ENCODE measurements around the gene HCN1. TPM values are rescaled to one million over a fixed set of nuclear protein-coding genes. Genes with fewer than 3 reads are reported as not detected.

Gene HCN1
- total and polyA plus RNA-seq, 2 of the 8 experiments (the other 6 are each of a cell fraction or from before 2014, with no cell fraction given) = 1.1 to 6.7 TPM

DNA sequence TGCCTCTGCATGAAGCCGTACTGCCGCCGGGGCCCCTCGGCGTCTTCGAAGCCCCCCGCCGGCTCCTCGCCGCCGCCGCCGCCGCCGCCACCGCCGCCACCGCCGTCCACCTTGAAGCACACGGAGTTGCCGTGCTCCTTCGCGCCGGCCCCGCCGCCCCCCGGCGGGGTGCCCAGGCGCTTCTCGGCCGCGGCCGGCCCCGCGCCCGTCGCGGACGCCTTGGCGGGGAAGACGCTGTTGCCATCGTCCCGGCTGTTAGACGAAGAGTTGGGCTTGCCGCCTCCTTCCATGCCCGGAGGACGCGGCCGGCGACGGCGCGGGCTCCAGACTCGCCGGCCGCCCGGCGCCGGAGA, 400 bp downstream of the HCN1 start:
- no peak overlapping the region for H3K56ac ChIP-seq (replicated peaks; ENCODE audit: insufficient read length, low read depth, low read length)
- H3K4me2 ChIP-seq (ENCODE audit: insufficient read depth in 1 of 2, low read depth in 2 of 2, low read length in 2 of 2) = peak overlapping the region; percentile 86 to 94
- peaks cover 0 to 6% (median 4%) of the 10 kb centered on the region in 4 experiments; a peak in 5 of 7 replicates for H3K27me3 ChIP-seq (replicated peaks in 1 of 4; ENCODE audit: control insufficient read depth in 3 of 4, extremely low read depth in 1 of 4, insufficient read depth in 3 of 4, low read length in 3 of 4)
- no peak overlapping the region for H2AFZ ChIP-seq (ENCODE audit: low read length)
- no peak overlapping the region for H2BK5ac ChIP-seq (ENCODE audit: low read depth, low read length)
- H3K23me2 ChIP-seq (ENCODE audit: low read depth, low read length) = peaks cover 7% of the 10 kb centered on the region; the same call in 1 of the 2 replicates
- TF ChIP-seq PHF8 (conservative IDR thresholded peaks at IDR 0.05; ENCODE audit: low read depth, low read length) (peak; percentile 35; the same call in 1 of the 2 replicates), RBBP5 (IDR thresholded peaks at IDR 0.05; ENCODE audit: borderline replicate concordance, low read depth, low read length) (peak; percentile 70; the same call in 1 of the 2 replicates), KDM4A (IDR thresholded peaks at IDR 0.05; ENCODE audit: low read depth, low read length, severe bottlenecking) (peak; percentile 62), SIX5 (IDR thresholded peaks at IDR 0.05; ENCODE audit: low read depth, low read length) (no peak)
- no peak overlapping the region for H2AK5ac ChIP-seq (ENCODE audit: low read depth, low read length)
- no peak overlapping the region for H2BK120ac ChIP-seq (replicated peaks; ENCODE audit: low read depth, low read length)
- POLR2A ChIA-PET (ENCODE audit: partially characterized antibody) = no interaction called here
- 2% methylated on average over 20 of the region's 59 CpGs; no CpG with 5 or more reads in 1 of the 2 experiments for WGBS, 2 experiments (ENCODE audit: extremely low coverage in 1 of 2, insufficient coverage in 1 of 2, insufficient read length in 1 of 2, insufficient replicate concordance in 2 of 2, low coverage in 1 of 2, low lambda C conversion rate in 2 of 2, missing lambda C conversion rate in 1 of 2)
- no peak overlapping the region for H2BK12ac ChIP-seq (ENCODE audit: low read depth, low read length)
- no peaks in the 10 kb centered on the region for H3K79me1 ChIP-seq (ENCODE audit: low read depth, low read length)
- H2BK15ac ChIP-seq (ENCODE audit: low read length) = no peak overlapping the region
- H4K91ac ChIP-seq (replicated peaks; ENCODE audit: insufficient read length, low read length) = no peak overlapping the region
- no peak overlapping the region for H3K23ac ChIP-seq (ENCODE audit: insufficient read length)
- peaks cover 2 to 7% (median 4%) of the 10 kb centered on the region in 4 experiments; a peak in 5 of 7 replicates for H3K4me1 ChIP-seq (replicated peaks in 1 of 4; ENCODE audit: control insufficient read depth in 3 of 4, insufficient read depth in 4 of 4, low read length in 3 of 4)
- no peak overlapping the region for H3K18ac ChIP-seq (ENCODE audit: extremely low read depth, low read length)
- CTCF ChIA-PET (ENCODE audit: partially characterized antibody) = interaction anchor here (0.6 to 2.5 kb wide), 21 partner anchors 9 to 833 kb away, joined by 3 to 9 read pairs (median 4); no protein-coding TSS in a partner anchor
- H3K4me3 ChIP-seq (ENCODE audit: extremely low read depth in 1 of 4, insufficient read depth in 2 of 4, low read depth in 3 of 4, low read length in 4 of 4) = peak overlapping the region; percentile 47 to 76 (median 60)
- H3K9ac ChIP-seq (replicated peaks in 1 of 4; ENCODE audit: extremely low read depth in 1 of 4, low read depth in 3 of 4, low read length in 3 of 4) = peak overlapping the region in 1 of 4 experiments; percentile 64; a peak in 2 of 7 replicates
- FAIRE-seq (no peak), DNase-seq (ENCODE audit: low read depth in 1 of 2, low spot score in 2 of 2) (peak in 1 of 2 experiments; percentile 69)
- H3K27ac ChIP-seq (ENCODE audit: low read depth, low read length) = no peak overlapping the region
- H2BK20ac ChIP-seq (ENCODE audit: low read length) = no peak overlapping the region
- no peak overlapping the region for H4K8ac ChIP-seq (ENCODE audit: extremely low read depth, insufficient read depth, low read length)
- no peak overlapping the region for H4K5ac ChIP-seq (ENCODE audit: insufficient read length, low read depth, low read length)
- H3K4ac ChIP-seq (replicated peaks; ENCODE audit: insufficient read length, low read depth, low read length) = no peak overlapping the region
- no peaks in the 10 kb centered on the region for H3K9me3 ChIP-seq (ENCODE audit: insufficient read depth in 2 of 2, low read depth in 1 of 2, low read length in 1 of 2)
- H3K14ac ChIP-seq (ENCODE audit: insufficient read length) = no peak overlapping the region
- no peaks in the 10 kb centered on the region for H4K20me1 ChIP-seq (replicated peaks in 1 of 2; ENCODE audit: control insufficient read depth in 1 of 2, insufficient read depth in 2 of 2, low read length in 2 of 2)
- peaks cover 0 to 6% of the 10 kb centered on the region in 2 experiments; a peak in 1 of 4 replicates for H3K79me2 ChIP-seq (ENCODE audit: control insufficient read depth in 1 of 2, insufficient read depth in 2 of 2, low read length in 2 of 2)
- no peaks in the 10 kb centered on the region for H3K36me3 ChIP-seq (ENCODE audit: control insufficient read depth in 2 of 4, insufficient read depth in 4 of 4, low read length in 3 of 4)

Measured in H1 (cell line).